ENCODE results near the gene TLDC2.
"Not testable (repeated sequence)": the region's sequence is repeated elsewhere in the genome, so short reads cannot be mapped to it uniquely, and the experiment has no call there.

Gene TLDC2

DNA sequence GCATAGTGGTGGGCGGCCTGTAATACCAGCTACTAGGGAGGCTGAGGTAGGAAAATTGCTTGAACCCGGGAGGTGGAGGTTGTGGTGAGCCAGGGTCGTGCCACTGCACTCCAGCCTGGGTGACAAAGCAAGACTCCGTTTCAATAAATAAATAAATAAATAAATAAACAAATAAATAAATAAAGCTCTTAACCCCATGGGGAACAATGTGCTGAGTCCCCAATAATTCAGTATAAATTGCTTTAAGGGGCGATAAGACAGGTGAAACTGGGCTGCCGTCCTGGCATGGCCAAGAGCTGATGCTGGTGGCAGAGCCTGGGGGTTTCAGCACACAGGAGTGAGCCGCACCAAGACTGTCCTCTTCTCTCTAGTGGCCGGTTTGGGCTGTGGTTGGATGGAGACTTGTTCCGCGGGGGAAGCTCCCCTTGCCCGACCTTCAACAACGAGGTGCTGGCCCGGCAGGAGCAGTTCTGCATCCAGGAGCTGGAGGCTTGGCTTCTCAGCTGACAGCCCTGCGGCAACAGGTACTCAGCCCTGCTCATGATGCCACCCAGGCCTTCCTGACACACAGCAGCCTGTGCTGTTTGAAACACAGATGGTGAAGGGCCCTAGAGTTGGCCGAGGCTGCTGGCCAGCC lies 13.1 kb downstream of the TLDC2 start:
- no peak for DNase-seq (ENCODE audit: low read depth)
- no peak overlapping the region for H3K4me3 ChIP-seq (ENCODE audit: control insufficient read depth, low read depth, low read length)
- no peak for TF ChIP-seq CTCF (conservative IDR thresholded peaks at IDR 0.05; ENCODE audit: control insufficient read depth, insufficient read depth, low read depth, low read length)

DNA sequence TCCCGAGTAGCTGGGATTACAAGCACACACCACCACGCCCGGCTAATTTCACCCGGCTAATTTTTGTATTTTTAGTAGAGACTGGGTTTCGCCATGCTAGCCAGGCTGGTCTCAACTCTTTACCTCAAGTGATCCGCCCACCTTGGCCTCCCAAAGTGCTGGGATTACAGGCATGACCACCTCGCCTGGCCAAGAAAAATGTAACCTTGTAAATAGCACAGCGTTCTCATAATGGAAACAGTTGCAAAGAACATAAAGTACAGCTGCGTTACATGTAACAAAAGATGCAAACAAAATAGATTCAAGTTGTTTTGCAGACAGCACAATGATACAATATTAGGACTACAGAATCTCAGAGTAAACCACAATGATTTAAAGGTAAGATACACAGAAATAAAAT lies 14.6 kb downstream of the TLDC2 start:
- no peak overlapping the region for H3K4me3 ChIP-seq (ENCODE audit: control insufficient read depth, low read depth, low read length)
- DNase-seq (ENCODE audit: low read depth) = no peak
- TF ChIP-seq CTCF (conservative IDR thresholded peaks at IDR 0.05; ENCODE audit: control insufficient read depth, insufficient read depth, low read depth, low read length) = no peak

DNA sequence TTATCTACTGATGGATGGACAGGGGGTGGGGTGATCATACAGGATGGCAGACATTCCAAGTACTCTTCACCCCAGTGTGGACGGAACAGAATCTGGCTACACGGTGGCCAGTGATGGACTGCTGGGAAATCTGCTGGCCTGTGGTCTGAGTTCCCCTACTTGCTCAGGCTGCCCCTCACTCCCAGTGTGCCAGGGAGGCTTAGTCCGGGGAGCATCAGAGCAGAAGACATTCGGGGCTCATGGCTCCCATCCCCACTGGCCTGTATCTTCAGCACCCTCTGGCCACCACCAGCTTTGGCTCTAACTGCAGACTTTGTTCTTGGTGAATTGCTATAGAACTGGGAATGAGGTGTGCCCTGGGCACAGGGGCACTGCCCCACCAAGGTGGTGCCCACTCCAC lies 15.3 kb downstream of the TLDC2 start:
- no peak overlapping the region for H3K4me3 ChIP-seq (ENCODE audit: control insufficient read depth, low read depth, low read length)
- no peak for DNase-seq (ENCODE audit: low read depth)
- TF ChIP-seq CTCF (conservative IDR thresholded peaks at IDR 0.05; ENCODE audit: control insufficient read depth, insufficient read depth, low read depth, low read length) = no peak

DNA sequence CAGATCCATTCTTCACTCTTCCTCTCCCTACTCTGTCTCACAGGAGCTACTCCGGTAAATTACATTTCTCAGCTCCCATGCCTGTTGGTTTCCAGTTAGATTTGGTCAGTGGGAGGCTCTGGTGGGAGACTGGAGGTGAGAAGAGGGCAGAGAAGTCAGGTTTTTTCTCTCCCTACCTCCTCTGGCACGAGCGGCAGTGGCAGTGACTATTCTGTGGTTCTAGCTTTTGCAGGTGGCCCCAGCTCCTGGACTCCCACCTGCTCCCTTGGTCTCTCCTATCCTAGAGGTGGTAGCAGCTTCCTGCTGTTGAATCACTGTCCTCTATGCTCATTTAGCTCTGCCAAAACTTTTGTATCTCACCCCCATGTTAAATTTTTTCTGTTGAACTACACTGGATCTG lies 17.9 kb downstream of the TLDC2 start:
- H3K4me3 ChIP-seq (ENCODE audit: control insufficient read depth, low read depth, low read length) = no peak overlapping the region
- no peak for DNase-seq (ENCODE audit: low read depth)
- no peak for TF ChIP-seq CTCF (conservative IDR thresholded peaks at IDR 0.05; ENCODE audit: control insufficient read depth, insufficient read depth, low read depth, low read length)

- H3K4me3 ChIP-seq (ENCODE audit: control insufficient read depth, low read depth, low read length) = no peak overlapping the region
- no peak for DNase-seq (ENCODE audit: low read depth)
- no peak for TF ChIP-seq CTCF (conservative IDR thresholded peaks at IDR 0.05; ENCODE audit: control insufficient read depth, insufficient read depth, low read depth, low read length)
Measured at GRCh38 chr20:36895036-36895435, 19.1 kb downstream of the TLDC2 start.

- TF ChIP-seq CTCF (conservative IDR thresholded peaks at IDR 0.05; ENCODE audit: control insufficient read depth, insufficient read depth, low read depth, low read length) = no peak
- DNase-seq (ENCODE audit: low read depth) = no peak
- H3K4me3 ChIP-seq (ENCODE audit: control insufficient read depth, low read depth, low read length) = no peak overlapping the region
Measured at GRCh38 chr20:36904690-36905089, 28.8 kb downstream of the TLDC2 start.

GRCh38 chr20:36905566-36905965 lies 29.6 kb downstream of the TLDC2 start:
- H3K4me3 ChIP-seq (ENCODE audit: control insufficient read depth, low read depth, low read length); DNase-seq (ENCODE audit: low read depth): not testable (repeated sequence)

- DNase-seq (ENCODE audit: low read depth) = not testable (repeated sequence)
Measured at GRCh38 chr20:36906086-36906485, 30.1 kb downstream of the TLDC2 start.

More at GRCh38 chr20:36906086-36906485, 30.1 kb downstream of the TLDC2 start:
- not testable (repeated sequence) for H3K4me3 ChIP-seq (ENCODE audit: control insufficient read depth, low read depth, low read length)

All from fibroblast of mammary gland (primary cell).